ENCODE results near the gene FPR3.

DNA sequence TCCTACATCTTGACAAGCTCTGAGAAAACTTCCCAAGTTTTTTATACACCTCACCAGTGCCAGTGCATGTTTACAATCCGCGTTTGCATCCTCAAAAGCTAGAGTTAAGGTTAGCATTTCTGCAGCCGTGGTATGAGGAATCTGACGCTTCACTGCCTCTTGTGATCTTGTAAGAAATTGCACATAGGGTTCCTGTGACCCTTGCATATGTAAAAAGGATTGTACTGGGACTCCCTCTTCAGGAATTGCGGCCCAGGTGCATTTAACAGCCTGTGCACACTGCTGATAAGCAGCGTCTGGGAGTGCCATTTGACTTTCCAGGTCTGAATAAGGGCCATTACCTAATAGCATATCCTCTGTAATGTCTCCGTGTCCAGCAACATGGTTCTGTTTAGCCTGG lies 15.3 kb downstream of the FPR3 start:
- TF ChIP-seq, protein P1, sequence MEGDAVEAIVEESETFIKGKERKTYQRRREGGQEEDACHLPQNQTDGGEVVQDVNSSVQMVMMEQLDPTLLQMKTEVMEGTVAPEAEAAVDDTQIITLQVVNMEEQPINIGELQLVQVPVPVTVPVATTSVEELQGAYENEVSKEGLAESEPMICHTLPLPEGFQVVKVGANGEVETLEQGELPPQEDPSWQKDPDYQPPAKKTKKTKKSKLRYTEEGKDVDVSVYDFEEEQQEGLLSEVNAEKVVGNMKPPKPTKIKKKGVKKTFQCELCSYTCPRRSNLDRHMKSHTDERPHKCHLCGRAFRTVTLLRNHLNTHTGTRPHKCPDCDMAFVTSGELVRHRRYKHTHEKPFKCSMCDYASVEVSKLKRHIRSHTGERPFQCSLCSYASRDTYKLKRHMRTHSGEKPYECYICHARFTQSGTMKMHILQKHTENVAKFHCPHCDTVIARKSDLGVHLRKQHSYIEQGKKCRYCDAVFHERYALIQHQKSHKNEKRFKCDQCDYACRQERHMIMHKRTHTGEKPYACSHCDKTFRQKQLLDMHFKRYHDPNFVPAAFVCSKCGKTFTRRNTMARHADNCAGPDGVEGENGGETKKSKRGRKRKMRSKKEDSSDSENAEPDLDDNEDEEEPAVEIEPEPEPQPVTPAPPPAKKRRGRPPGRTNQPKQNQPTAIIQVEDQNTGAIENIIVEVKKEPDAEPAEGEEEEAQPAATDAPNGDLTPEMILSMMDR (conservative IDR thresholded peaks at IDR 0.05) = no peak; the same call in 1 of the 2 replicates
- TF ChIP-seq EZH2 (IDR thresholded peaks at IDR 0.05; ENCODE audit: low read depth) = no peak

All from PC-9 (cell line).